Chondrocyte (in vitro differentiated cells): Measurements from ENCODE around the gene CREBRF. TPM values are rescaled to one million over a fixed set of nuclear protein-coding genes. Genes with fewer than 3 reads are reported as not detected.

Source experiments
- DNase-seq: peaks from one replicate; pipeline ENCODE4 v3.0.0; 2021; ENCODE audit warnings: mixed read lengths, low spot score
- H3K27ac Mint-ChIP-seq: one replicate; pipeline ENCODE4 v1.8.0; 2021; ENCODE audit warnings: mild to moderate bottlenecking, moderate library complexity, mixed read lengths; ENCODE audit not compliant: unreplicated experiment
- H3K27me3 Mint-ChIP-seq: 2 replicates; pipeline ENCODE4 v1.8.0; 2021; ENCODE audit warnings: low read depth, mixed read lengths
- H3K36me3 Mint-ChIP-seq: 2 replicates; pipeline ENCODE4 v1.8.0; 2021; ENCODE audit warnings: low read depth, mixed read lengths
- H3K4me1 Mint-ChIP-seq: 2 replicates; pipeline ENCODE4 v1.8.0; 2021; ENCODE audit warnings: low read depth, mild to moderate bottlenecking, mixed read lengths
- H3K4me3 Mint-ChIP-seq: one replicate; pipeline ENCODE4 v1.8.0; 2021; ENCODE audit warnings: mild to moderate bottlenecking, moderate library complexity, mixed read lengths; ENCODE audit not compliant: unreplicated experiment
- H3K9me3 Mint-ChIP-seq: 2 replicates; pipeline ENCODE4 v1.8.0; 2021; ENCODE audit warnings: low read depth, mixed read lengths
- total RNA-seq: library from RNA; stranded (reverse); gene quantifications from 3 replicates; pipeline ENCODE4 v1.2.1, GENCODE V29; 2021
- TF ChIP-seq, protein P1 (sequence below): fragments of 200-600 bp; sonication (generic); IDR thresholded peaks from 2 replicates; pipeline ENCODE4 v1.5.0; 2021; ENCODE audit warnings: antibody characterized with exemption, mild to moderate bottlenecking, moderate library complexity

The CREBRF gene
- total RNA-seq, 1 donor from 2014 or later = 14.7 TPM

DNA sequence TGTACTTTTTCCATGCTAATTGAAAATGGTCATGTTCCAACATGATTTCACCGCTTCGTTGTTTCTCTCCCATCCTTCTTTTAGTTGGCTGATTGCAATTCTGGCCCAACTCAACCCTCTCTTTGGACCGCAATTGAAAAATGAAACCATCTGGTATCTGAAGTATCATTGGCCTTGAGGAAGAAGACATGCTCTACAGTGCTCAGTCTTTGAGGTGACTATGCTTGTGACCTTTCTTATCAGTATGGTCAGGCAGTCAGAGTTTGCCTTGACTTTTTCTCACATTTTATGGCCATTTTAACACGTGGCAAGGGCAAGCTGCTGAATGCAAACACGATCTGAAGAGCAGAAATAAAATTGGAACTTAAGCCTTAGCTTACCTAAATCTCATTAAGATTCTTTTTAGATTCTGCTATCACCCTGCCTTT lies 36.0 kb upstream of the CREBRF start:
- Mint-ChIP-seq H3K9me3 (no peaks in the 10 kb centered on the region), H3K27me3 (no peaks in the 10 kb centered on the region), H3K4me1 (peaks cover 24% of the 10 kb centered on the region), H3K36me3 (peaks cover 14% of the 10 kb centered on the region), H3K4me3 (no peak overlapping the region), H3K27ac (no peak overlapping the region)
- TF ChIP-seq, protein P1, sequence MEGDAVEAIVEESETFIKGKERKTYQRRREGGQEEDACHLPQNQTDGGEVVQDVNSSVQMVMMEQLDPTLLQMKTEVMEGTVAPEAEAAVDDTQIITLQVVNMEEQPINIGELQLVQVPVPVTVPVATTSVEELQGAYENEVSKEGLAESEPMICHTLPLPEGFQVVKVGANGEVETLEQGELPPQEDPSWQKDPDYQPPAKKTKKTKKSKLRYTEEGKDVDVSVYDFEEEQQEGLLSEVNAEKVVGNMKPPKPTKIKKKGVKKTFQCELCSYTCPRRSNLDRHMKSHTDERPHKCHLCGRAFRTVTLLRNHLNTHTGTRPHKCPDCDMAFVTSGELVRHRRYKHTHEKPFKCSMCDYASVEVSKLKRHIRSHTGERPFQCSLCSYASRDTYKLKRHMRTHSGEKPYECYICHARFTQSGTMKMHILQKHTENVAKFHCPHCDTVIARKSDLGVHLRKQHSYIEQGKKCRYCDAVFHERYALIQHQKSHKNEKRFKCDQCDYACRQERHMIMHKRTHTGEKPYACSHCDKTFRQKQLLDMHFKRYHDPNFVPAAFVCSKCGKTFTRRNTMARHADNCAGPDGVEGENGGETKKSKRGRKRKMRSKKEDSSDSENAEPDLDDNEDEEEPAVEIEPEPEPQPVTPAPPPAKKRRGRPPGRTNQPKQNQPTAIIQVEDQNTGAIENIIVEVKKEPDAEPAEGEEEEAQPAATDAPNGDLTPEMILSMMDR = no peak
- DNase-seq = no peak

DNA sequence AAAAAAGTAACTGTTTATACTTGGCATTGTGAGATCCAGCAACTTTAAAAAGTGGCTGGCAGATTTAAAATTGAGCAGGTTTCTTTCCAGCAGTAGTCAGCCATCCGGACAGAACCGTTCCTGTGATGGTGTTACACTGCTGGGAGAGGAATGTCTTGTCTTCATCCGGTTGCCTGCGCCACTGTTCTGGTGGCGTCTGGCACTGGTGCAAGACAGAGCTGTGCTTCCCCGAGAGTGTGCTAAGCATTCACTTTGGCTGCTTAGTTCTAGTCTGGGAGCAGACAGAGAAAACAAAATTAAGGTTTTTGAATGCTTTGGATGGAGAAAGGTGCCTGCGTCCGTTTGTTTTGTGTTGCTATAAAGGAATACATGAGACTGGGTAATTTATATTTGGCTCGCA lies 35.5 kb upstream of the CREBRF start:
- Mint-ChIP-seq H3K4me1 (peaks cover 23% of the 10 kb centered on the region), H3K4me3 (no peak overlapping the region), H3K36me3 (peaks cover 14% of the 10 kb centered on the region), H3K27me3 (no peaks in the 10 kb centered on the region), H3K27ac (no peak overlapping the region), H3K9me3 (no peaks in the 10 kb centered on the region)
- no peak for DNase-seq
- TF ChIP-seq, protein P1 = no peak

DNA sequence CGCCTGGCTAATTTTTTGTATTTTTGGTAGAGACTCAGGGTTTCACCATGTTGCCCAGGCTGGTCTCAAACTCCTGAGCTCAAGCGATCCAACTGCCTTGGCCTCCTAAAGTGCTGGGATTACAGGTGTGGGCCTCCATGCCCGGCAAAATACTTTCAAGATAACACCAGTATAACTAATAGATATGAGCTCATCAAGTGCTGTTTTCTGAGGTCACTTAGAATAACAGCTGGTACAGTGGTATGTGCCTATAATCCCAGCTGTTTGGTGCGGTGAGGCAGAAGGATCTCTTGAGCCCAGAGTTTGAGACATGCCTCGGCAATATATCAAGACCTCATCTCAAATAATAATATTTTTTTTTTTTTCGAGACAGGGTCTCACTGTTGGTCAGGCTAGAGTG lies 30.5 kb upstream of the CREBRF start:
- Mint-ChIP-seq H3K4me3 (no peak overlapping the region), H3K27ac (peak overlapping the region; percentile 27), H3K9me3 (no peaks in the 10 kb centered on the region), H3K27me3 (no peaks in the 10 kb centered on the region), H3K4me1 (peaks cover 6% of the 10 kb centered on the region), H3K36me3 (peaks cover 10% of the 10 kb centered on the region)
- no peak for DNase-seq
- TF ChIP-seq, protein P1 = no peak

DNA sequence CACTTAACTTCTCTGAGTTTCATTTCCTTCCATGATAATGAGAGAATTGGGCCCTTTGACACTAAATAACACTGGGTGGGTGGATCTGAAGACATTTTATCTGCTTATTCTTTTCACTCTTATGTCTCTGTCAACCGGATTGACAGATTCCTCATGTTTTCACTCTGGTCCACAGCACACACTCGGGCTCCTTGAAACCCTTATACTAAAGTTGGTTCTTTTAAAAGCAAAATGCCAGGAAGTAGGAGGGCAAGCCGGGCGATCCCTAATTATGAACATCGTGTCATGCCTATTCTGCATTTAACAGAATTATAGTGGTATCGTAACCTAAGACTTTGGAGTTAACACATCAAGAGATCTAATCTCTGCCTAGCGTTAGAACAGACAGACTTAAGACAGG lies 28.2 kb upstream of the CREBRF start:
- Mint-ChIP-seq H3K9me3 (no peaks in the 10 kb centered on the region), H3K27me3 (no peaks in the 10 kb centered on the region), H3K36me3 (no peaks in the 10 kb centered on the region), H3K4me3 (no peak overlapping the region), H3K4me1 (peaks cover 6% of the 10 kb centered on the region), H3K27ac (no peak overlapping the region)
- TF ChIP-seq, protein P1 = no peak
- DNase-seq = no peak

DNA sequence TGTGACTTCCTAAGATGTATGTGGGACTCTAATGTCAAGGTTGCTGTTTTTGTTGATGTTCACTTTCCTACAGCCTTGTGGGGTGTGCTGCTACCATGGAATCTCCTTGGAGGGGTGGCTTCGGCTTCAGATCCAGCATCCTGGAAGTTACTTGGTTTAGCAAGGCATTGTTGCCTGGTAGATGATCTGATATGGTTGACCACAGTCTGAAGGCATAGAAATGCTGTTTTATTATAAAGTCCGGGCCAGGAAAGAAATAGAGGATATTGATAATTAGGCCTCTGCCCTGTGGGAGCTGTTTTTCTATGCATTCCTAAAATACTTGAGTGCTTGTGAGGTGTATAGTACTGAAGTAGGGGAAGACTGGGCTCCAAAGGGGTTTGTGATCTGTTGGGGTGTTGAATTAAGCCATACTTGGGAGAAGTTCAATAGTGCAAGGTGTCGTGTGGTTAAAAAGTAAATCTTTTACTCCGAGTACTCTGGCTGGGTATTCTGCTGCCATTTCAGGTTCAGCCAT lies 27.3 kb upstream of the CREBRF start:
- Mint-ChIP-seq H3K27me3 (no peaks in the 10 kb centered on the region), H3K27ac (no peak overlapping the region), H3K4me3 (no peak overlapping the region), H3K36me3 (no peaks in the 10 kb centered on the region), H3K4me1 (peaks cover 6% of the 10 kb centered on the region), H3K9me3 (no peaks in the 10 kb centered on the region)
- DNase-seq = no peak
- TF ChIP-seq, protein P1 = no peak
